HG02571 (cell line): ENCODE results near the gene GYPA.
"Not testable (repeated sequence)": the region's sequence is repeated elsewhere in the genome, so short reads cannot be mapped to it uniquely, and the experiment has no call there.

Experiments used
- ATAC-seq: cut with Tn5 transposase; IDR thresholded peaks from one replicate; pipeline ENCODE4 v1.9.1; 2021; ENCODE audit warnings: mild to moderate bottlenecking, moderate library complexity; ENCODE audit not compliant: unreplicated experiment

Gene GYPA

GRCh38 chr4:144140594-144141295 lies at the start of gene GYPA:
Gene GYPA, minus strand, starts transcription at chr4:144140718. Its CDS starts 83 bp downstream, at chr4:144140635.
- not testable (repeated sequence) for ATAC-seq

DNA sequence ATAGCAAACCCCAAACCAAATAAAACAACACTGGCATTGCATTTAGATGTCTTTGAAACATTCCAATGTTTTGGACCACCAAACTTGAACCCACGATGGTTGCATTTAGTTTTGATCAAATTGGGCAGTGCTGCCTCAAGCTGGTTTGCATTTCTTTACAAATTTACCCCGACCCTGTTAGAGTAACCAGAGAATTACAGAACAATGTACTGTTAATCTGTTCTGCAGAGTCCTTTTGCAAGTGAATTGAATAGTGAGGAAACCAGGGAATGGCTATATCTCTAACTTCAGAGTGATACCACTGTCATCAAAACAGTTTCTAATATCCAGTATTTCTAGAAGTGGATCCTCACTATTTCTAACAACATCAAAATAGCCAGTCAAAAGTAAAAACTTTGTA lies 49.5 kb upstream of the GYPA start:
- no peak for ATAC-seq

DNA sequence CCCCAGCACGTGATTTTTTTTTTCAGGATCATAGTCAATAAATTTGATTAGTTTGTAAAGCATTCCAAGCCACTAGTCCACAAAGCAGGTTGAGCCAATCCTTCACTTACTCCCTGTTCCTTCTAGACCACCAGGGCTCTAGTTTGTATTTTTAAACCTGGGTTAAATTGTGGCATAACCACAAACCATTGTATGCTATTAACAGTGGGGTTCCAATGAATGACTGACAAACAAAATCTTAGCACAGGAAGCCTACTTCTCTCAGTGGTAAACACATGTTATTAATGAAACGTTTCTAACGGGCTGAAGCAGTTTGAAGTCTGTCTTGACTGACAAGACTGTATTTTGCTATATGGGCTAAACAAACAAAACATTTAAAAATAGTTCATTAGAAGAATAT lies 48.6 kb upstream of the GYPA start:
- ATAC-seq: no peak

DNA sequence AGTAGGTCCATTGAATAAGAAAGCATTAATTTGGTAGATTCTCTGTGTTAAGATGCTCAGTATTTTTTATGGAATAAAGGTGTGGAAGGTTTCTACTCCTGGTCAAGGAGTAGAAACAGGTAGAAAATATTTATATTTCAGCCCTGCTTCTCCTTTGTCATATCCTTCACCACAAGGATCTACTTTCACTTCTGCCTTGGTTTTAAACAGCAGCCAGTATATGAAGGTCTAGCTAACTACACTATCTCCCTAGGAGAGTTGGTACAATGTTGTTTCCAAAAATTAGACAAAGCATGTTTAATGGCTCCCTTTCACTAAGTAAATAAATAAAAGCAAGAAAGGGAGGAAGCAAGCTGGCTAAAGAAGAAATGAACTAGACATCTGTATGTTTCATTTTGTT lies 44.6 kb upstream of the GYPA start:
- ATAC-seq: no peak

- no peak for ATAC-seq
These were observed 42.6 kb upstream of the GYPA start for GRCh38 chr4:144183165-144183564.

GRCh38 chr4:144181391-144181790 lies 40.9 kb upstream of the GYPA start:
- ATAC-seq: no peak

DNA sequence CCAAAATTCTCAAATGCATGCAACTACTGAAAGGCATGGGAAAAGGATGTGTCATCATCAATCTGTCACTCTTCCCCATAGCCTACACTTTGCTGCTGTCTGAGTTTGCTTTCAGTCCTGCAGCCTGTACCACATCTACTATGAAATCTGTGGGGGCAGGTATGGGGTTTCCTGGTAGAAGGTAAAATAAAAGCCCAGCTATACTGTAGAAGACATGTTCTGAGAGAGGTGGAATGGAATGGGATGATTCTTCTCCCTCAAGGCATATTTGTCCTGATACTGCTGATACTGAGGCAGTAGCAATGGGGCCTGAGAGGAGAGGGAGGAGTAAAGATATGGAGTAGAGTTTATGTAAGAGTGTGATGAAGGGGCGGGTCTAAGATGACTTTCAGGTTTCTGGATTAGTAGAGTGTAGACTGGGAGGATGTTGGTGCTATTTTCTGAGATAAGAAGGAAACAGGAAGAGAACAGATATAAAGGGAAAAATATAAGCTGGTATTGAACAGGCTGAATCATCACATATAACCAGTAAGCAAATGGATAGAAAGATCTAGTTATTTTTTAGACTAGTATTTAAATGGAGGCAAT lies 38.7 kb upstream of the GYPA start:
- no peak for ATAC-seq

DNA sequence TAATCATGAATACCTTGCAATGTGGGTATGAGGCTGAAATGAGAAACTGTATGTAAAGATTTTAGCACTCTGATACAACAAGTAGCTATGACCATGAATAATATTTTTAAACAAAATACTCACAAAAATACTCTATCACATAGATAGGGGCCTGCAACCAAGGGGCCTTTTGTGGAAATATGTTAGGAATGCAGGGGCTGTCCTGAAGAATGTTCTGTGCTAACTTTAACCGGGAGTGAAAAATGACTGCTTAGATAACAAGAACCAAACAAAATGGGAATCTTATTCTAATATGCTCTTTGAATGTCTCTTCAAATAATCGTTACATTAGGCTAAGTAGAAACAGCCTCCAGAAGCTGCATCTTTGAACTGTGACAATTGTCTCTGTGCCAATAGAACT lies 37.9 kb upstream of the GYPA start:
- ATAC-seq: no peak

- ATAC-seq: no peak
These were observed 36.0 kb upstream of the GYPA start for GRCh38 chr4:144176476-144176875.

DNA sequence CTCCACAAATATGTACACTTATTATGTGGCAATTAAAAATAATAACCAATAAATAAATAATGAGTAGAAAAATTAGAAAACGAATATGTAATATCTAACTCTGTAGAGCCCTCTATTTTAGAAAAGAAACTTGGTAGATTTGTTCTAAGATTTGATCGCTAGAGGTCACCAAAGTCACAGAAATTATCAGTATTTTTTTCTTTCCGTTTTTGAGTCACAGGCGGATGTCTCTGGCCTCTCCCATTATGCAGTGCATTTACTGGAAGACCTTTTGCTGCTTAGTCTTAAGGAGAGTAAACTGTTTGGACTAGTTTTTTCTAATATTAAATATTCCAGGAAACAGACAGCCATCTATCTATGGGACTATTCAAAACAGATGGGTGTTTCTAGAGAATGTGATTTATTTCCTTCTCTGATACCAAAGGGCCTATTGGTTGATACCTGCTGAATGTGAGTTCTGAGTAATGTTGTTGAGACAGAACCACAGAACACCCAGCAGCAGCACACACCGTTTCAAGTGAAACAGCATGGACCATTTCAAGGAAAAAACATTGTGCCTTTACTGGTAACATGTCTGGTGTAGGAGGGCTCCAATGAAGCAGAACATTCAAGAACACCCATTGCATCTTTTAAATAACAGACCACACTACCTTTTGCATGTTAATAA lies 34.0 kb upstream of the GYPA start:
- ATAC-seq: peak; percentile 63

DNA sequence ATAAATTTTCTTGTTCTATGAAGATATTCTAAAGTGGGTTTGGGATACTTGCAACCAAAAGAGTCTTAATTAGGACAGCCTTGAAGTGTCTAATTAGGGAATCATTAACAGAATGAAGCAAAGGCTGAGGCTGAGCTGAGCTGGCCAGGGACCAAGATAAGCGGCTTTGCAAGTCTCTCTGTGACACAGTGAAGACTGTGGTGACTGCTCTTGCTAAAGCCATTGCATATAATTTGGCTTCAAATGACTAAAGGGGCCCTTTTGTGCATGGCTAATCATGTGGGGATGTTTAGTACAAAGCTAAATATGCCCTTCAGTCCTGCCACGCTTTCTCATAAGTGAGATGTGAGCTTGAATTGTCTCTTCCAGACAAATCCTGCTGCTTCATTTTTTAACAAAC lies 31.2 kb upstream of the GYPA start:
- no peak for ATAC-seq

DNA sequence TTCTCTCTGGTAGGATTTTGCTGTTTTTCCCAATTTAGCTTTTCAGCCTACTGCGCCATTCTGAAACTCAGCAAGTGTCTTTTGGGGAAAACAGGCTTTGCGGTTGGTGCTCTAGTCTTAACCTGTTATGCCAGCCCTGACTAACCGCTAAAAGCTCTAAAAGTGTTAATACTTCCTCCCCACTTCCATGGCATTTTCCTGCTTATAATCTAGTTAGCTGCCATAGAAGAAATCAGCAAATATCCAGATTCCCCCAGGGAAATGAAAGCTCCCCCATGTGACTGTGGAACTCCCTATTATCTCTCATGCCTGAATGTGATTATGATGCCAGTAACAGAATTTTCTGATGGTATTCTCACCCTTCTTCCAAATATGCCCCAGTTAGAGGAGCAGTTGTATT lies 28.7 kb upstream of the GYPA start:
- ATAC-seq: no peak

GRCh38 chr4:144154044-144154443 lies 13.5 kb upstream of the GYPA start:
- no peak for ATAC-seq

DNA sequence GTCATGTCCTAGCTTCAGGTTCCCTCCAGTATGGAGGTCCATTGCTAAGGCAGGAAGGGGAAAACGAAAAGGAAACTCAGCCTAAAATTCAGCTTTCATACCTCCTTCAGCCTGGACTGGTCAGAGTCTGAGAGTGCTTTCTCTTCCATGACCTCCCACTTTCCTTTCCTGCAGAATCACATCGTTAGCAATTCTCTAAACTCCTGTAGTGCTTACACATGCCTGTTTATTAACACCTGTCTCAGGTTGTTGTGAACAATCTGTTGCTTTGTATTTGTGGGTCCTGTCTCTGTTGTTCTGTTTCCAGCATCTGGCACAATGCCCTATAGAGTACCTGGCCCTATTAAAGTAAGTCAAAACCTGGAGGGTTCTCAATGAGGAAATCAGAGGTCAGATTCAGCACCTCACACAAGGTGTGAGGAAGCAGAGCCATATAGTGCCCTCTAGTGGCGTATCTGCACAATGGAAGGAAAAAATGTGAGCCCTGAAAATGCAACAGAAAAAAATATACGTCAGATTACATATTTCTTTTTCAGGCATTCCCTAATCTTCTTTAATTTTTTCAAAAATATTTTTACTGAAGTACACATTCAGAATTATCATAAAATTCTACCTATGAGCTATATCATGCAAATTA lies 2.3 kb upstream of the GYPA start:
- peak; percentile 68 for ATAC-seq

- ATAC-seq: no peak
These were observed 975 bp upstream of the GYPA start for GRCh38 chr4:144141493-144141892.

DNA sequence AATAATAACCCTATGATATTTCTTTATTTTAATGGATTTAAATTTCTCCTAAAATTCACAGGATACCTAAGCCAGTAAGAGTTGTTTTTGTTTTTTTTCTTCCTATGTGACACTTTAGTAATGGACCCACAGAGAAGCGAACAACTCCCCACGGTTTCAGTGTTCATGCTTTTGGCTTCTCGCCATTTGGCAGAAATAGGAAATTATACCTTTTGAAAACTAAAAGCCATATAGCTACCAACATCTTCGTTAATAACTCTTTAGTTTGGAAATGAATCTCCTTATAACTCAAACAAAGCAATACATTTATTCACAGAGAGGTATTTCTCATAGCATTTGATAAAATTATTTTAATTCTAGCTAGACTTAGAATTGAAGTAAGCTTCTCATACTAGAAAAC lies 527 bp downstream of the GYPA start:
- not testable (repeated sequence) for ATAC-seq

- ATAC-seq: not testable (repeated sequence)
These were observed 971 bp downstream of the GYPA start for GRCh38 chr4:144139547-144139946.

DNA sequence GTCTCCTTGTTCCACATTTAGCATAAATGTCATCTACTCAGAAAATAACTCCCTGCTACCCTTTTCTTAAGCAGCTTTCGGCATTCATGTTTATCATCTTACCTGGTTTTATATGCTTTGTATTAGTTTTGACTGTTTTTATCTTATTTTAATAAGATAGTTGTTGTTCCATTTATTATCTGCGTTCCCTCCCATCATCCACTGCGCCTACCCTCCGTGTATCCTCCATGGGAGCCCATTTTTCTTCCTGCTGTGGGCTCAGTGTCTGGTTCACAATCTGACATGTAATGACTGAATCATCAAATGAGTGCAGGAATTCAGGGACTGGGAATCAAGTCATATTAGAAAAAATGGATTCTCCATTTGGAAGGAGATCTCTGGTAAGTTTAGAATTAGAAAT lies 2.3 kb downstream of the GYPA start:
- ATAC-seq: not testable (repeated sequence)

GRCh38 chr4:144137137-144137931 lies 3.2 kb downstream of the GYPA start:
- ATAC-seq: not testable (repeated sequence)

- ATAC-seq: not testable (repeated sequence)
These were observed 4.3 kb downstream of the GYPA start for GRCh38 chr4:144136189-144136588.

- ATAC-seq: not testable (repeated sequence)
These were observed 10.4 kb downstream of the GYPA start for GRCh38 chr4:144130167-144130566.
